GM12878 (cell line): ENCODE data around the gene SNAP91. TPM values are rescaled to one million over a fixed set of nuclear protein-coding genes. Genes with fewer than 3 reads are reported as not detected.

ENCODE experiments used
- ATAC-seq: fragments of 200-7000 bp; cut with Tn5 transposase; 3 replicates; pipeline ENCODE4 v1.9.1; 2020; ENCODE audit warnings: mild to moderate bottlenecking, moderate library complexity
- BruUV-seq: library from RNA; stranded (reverse); fragments of 400-500 nt; replicated peaks from 2 replicates; lab custom pipeline; 2021; lab: Mats Ljungman, UMichigan
- CTCF ChIA-PET: fragments of 300-600 bp; sonication (Branson Sonifier 250); formaldehyde crosslinking; extraction: SDS; loops from one replicate; lab custom pipeline; 2021; ENCODE audit warnings: inconsistent platforms; lab: Yijun Ruan, JAX
- POLR2A ChIA-PET: fragments of 350-600 bp; formaldehyde crosslinking; extraction: SDS; loops from one replicate; lab custom pipeline; 2021; ENCODE audit warnings: inconsistent platforms; lab: Charles Lee
- RAD21 ChIA-PET: fragments of 300-600 bp; sonication (Branson Sonifier 250); formaldehyde crosslinking; loops from one replicate; lab custom pipeline; 2023; ENCODE audit warnings: antibody characterized with exemption; ENCODE audit not compliant: unreplicated experiment; lab: Charles Lee
- SMC1A ChIA-PET: fragments of 300-600 bp; sonication (Branson Sonifier 250); formaldehyde crosslinking; loops from one replicate; lab custom pipeline; 2023; ENCODE audit not compliant: unreplicated experiment, uncharacterized antibody; lab: Charles Lee
- DNase-seq: peaks from one replicate; pipeline ENCODE4 v3.0.0-alpha.2; 2011; ENCODE audit warnings: low read depth, low spot score
- FAIRE-seq: peaks from 3 replicates; lab custom pipeline; 2011; peaks lifted over from hg19 to GRCh38; lab: Jason Lieb, UNC
- H2AFZ ChIP-seq: 2 replicates; pipeline ENCODE4 v1.6.0; 2011; ENCODE audit warnings: low read depth, low read length, control low read depth; ENCODE audit not compliant: control insufficient read depth
- H3K27ac ChIP-seq: 2 replicates; pipeline ENCODE4 v1.5.1; 2011; ENCODE audit warnings: control low read depth; ENCODE audit not compliant: control insufficient read depth, insufficient read depth
- H3K27me3 ChIP-seq, 2 experiments: replicated peaks in 1 of 2; 2 replicates each; pipeline versions ENCODE4 v1.6.0 to v1.6.1; 2011; ENCODE audit warnings: low read length in 1 of 2; ENCODE audit not compliant: control insufficient read depth in 2 of 2, insufficient read depth in 2 of 2
- H3K36me3 ChIP-seq, 2 experiments: 2 replicates each; pipeline ENCODE4 v1.5.1; 2011; ENCODE audit warnings: low read length in 1 of 2; ENCODE audit not compliant: control insufficient read depth in 2 of 2, insufficient read depth in 2 of 2
- H3K4me1 ChIP-seq: 2 replicates; pipeline ENCODE4 v1.6.1; 2011; ENCODE audit warnings: mild to moderate bottlenecking, low read length, moderate library complexity, mixed read lengths; ENCODE audit not compliant: control insufficient read depth, insufficient read depth
- H3K4me2 ChIP-seq: 2 replicates; pipeline ENCODE4 v1.6.0; 2011; ENCODE audit warnings: control low read depth; ENCODE audit not compliant: control insufficient read depth, insufficient read depth
- H3K4me3 ChIP-seq: fragments of 200-600 bp; sonication (generic); 2 replicates; pipeline ENCODE4 v1.5.1; 2016
- H3K79me2 ChIP-seq: 2 replicates; pipeline ENCODE4 v1.6.0; 2011; ENCODE audit warnings: low read length; ENCODE audit not compliant: control insufficient read depth, insufficient read depth
- H3K9ac ChIP-seq: 2 replicates; pipeline ENCODE4 v1.8.0; 2011; ENCODE audit warnings: low read length, control low read depth, mixed read lengths; ENCODE audit not compliant: control insufficient read depth, insufficient read depth
- H3K9me3 ChIP-seq: replicated peaks from 3 replicates; pipeline ENCODE4 v1.5.1; 2011; ENCODE audit warnings: mild to moderate bottlenecking, low read length; ENCODE audit not compliant: control insufficient read depth, insufficient read depth
- H4K20me1 ChIP-seq: 2 replicates; pipeline ENCODE4 v1.6.0; 2011; ENCODE audit not compliant: control insufficient read depth, insufficient read depth
- BRCA1 ChIP-seq: IDR thresholded peaks from 2 replicates; pipeline ENCODE4 v1.6.1; 2011; ENCODE audit warnings: low read depth, low read length, improper control_type of control experiment
- IKZF1 ChIP-seq: fragments of 450-650 bp; conservative IDR thresholded peaks from 2 replicates; pipeline ENCODE4 v1.6.1; 2017; ENCODE audit warnings: antibody characterized with exemption, mild to moderate bottlenecking
- IKZF2 ChIP-seq, 2 experiments: fragments of 450-650 bp; IDR thresholded peaks; 2 replicates each; pipeline ENCODE4 v1.6.1; 2017; ENCODE audit warnings: mild to moderate bottlenecking in 2 of 2, moderate library complexity in 2 of 2
- MEF2A ChIP-seq: IDR thresholded peaks from 2 replicates; pipeline ENCODE4 v1.6.1; 2011; ENCODE audit warnings: low read depth, mild to moderate bottlenecking, low read length, moderate library complexity; ENCODE audit not compliant: insufficient read depth
- MTA3 ChIP-seq: IDR thresholded peaks from 2 replicates; pipeline ENCODE4 v1.6.1; 2012; ENCODE audit warnings: low read length, inconsistent platforms, borderline replicate concordance
- NBN ChIP-seq: fragments of 450-650 bp; IDR thresholded peaks from 2 replicates; pipeline ENCODE4 v1.6.1; 2016
- POLR2A ChIP-seq: IDR thresholded peaks from 2 replicates; pipeline ENCODE4 v1.6.1; 2011; ENCODE audit warnings: low read depth, mild to moderate bottlenecking, low read length
- POLR2AphosphoS2 ChIP-seq: IDR thresholded peaks from 2 replicates; pipeline ENCODE4 v1.6.1; 2011; ENCODE audit warnings: low read depth, mild to moderate bottlenecking, low read length, improper control_type of control experiment, moderate library complexity
- RUNX3 ChIP-seq: IDR thresholded peaks from 2 replicates; pipeline ENCODE4 v1.6.1; 2012; ENCODE audit warnings: low read length, inconsistent platforms
- SIN3A ChIP-seq: IDR thresholded peaks from 2 replicates; pipeline ENCODE4 v1.6.1; 2012; ENCODE audit warnings: low read depth, low read length, improper control_type of control experiment
- SMARCA5 ChIP-seq: fragments of 450-650 bp; IDR thresholded peaks from 2 replicates; pipeline ENCODE4 v1.6.1; 2017; ENCODE audit warnings: mild to moderate bottlenecking
- SREBF1 ChIP-seq: IDR thresholded peaks from 2 replicates; pipeline ENCODE4 v1.6.1; 2012; ENCODE audit warnings: mild to moderate bottlenecking, low read length
- STAT1 ChIP-seq: fragments of 450-650 bp; conservative IDR thresholded peaks from 2 replicates; pipeline ENCODE4 v1.6.1; 2014; ENCODE audit warnings: antibody characterized with exemption, mild to moderate bottlenecking
- TAF1 ChIP-seq: IDR thresholded peaks from 2 replicates; pipeline ENCODE4 v1.6.1; 2011; ENCODE audit warnings: mild to moderate bottlenecking, low read depth, low read length, borderline replicate concordance
- TBL1XR1 ChIP-seq: IDR thresholded peaks from 2 replicates; pipeline ENCODE4 v1.6.1; 2012; ENCODE audit warnings: low read depth, low read length, improper control_type of control experiment
- TCF3 ChIP-seq: IDR thresholded peaks from 2 replicates; pipeline ENCODE4 v1.6.1; 2012; ENCODE audit warnings: low read depth, mild to moderate bottlenecking, low read length, borderline replicate concordance; ENCODE audit not compliant: insufficient read depth
- TCF7 ChIP-seq: IDR thresholded peaks from 2 replicates; pipeline ENCODE4 v1.6.1; 2014; ENCODE audit warnings: antibody characterized with exemption, borderline replicate concordance
- WGBS: methylation state at CpG from one replicate; pipeline ENCODE4 v1.1.6; 2016; ENCODE audit warnings: low lambda C conversion rate; ENCODE audit not compliant: insufficient replicate concordance, insufficient coverage; ENCODE audit errors: missing lambda C conversion rate; 5-methylcytosine and 5-hydroxymethylcytosine counted together
- in situ Hi-C: fragments of 300-500 bp; cut with MboI; formaldehyde crosslinking; loops from 9 replicates; pipeline ENCODE4 v1.14.3; 2018; ENCODE audit warnings: mixed read lengths
- intact Hi-C: fragments of 100-400 bp; cut with micrococcal nuclease; formaldehyde crosslinking; loops from one replicate; pipeline ENCODE4 v1.14.2; 2022; ENCODE audit not compliant: unreplicated experiment
- polyA plus RNA-seq, 11 experiments: library from polyadenylated mRNA; depleted of rRNA in 4 of 11; unstranded in 6 of 11; stranded (reverse) in 5 of 11; fragments of >200 nt; fragmentation: Nextera tagmentation in 4 of 11; fragmentation: Illumina TruSeq in 1 of 11; extraction: Ambion mirVana in 4 of 11; extraction: Trizol in 1 of 11; gene quantifications; 1 replicate in 1 of 11; 2 replicates in 10 of 11; pipeline versions ENCODE4 v1.2.1 to v1.2.3, GENCODE V29; 2011 to 2016; ENCODE audit warnings: inconsistent platforms in 2 of 11, missing spikeins in 2 of 11, low read depth in 1 of 11
- total RNA-seq, 4 experiments: library from RNA; depleted of rRNA in 3 of 4; stranded (reverse); fragments of >200 nt in 3 of 4; fragmentation: Illumina TruSeq in 1 of 4; extraction: Trizol in 1 of 4; gene quantifications; 2 replicates each; pipeline versions ENCODE4 v1.2.1 to v1.2.3, GENCODE V29; 2013 to 2021
- TF ChIP-seq, protein P1 (sequence below): fragments of 450-650 bp; IDR thresholded peaks from 2 replicates; pipeline ENCODE4 v1.6.1; 2017; ENCODE audit warnings: antibody characterized with exemption, mild to moderate bottlenecking, moderate library complexity
- TF ChIP-seq, protein P2 (sequence below): fragments of 450-650 bp; formaldehyde crosslinking; IDR thresholded peaks from 2 replicates; pipeline ENCODE4 v1.4.0; 2020; ENCODE audit warnings: mild to moderate bottlenecking, moderate library complexity
- TF ChIP-seq, protein P3 (sequence below): fragments of 450-650 bp; IDR thresholded peaks from 2 replicates; pipeline ENCODE4 v1.6.1; 2016; ENCODE audit warnings: mild to moderate bottlenecking

The SNAP91 gene
- total and polyA plus RNA-seq, 10 of the 15 experiments (the other 5 are each of a cell fraction or from before 2014, with no cell fraction given): 0.01 to 0.49 (median 0.12) TPM; not detected in 2

DNA sequence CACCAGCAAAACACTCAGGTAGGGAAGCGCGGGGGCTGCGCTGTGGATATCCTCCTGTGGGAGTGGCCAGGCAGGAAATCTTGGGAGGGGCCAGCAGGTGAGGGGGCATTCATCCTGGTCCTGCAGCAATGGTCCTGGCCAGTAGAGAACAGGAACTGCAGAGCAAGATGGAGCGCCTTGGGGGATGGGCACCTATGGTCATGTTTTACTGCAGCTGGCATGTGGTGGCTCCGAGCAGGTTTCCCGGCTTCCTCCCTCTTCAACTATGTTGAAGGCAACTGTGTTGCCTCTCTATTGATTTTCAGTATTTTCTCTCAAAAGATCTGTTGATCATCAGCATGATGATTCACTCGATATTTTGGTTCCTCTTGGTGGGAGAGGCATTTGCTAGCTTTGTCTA, 70.9 kb downstream of the SNAP91 start:
- Histone ChIP-seq H3K27ac (no peak overlapping the region), H3K36me3 (no peaks in the 10 kb centered on the region), H3K4me2 (no peak overlapping the region), H3K4me1 (no peaks in the 10 kb centered on the region), H3K27me3 (no peaks in the 10 kb centered on the region), H3K79me2 (no peaks in the 10 kb centered on the region), H3K4me3 (no peak overlapping the region), H3K9ac (no peak overlapping the region), H2AFZ (no peak overlapping the region), H4K20me1 (no peaks in the 10 kb centered on the region; the same call in 1 of the 2 replicates), H3K9me3 (no peaks in the 10 kb centered on the region)
- in situ Hi-C loops (no loop called here), intact Hi-C loops (no loop called here)
- POLR2A ChIA-PET: no interaction called here
- FAIRE-seq (no peak), ATAC-seq (no peak), DNase-seq (no peak)
- TF ChIP-seq, protein P1, sequence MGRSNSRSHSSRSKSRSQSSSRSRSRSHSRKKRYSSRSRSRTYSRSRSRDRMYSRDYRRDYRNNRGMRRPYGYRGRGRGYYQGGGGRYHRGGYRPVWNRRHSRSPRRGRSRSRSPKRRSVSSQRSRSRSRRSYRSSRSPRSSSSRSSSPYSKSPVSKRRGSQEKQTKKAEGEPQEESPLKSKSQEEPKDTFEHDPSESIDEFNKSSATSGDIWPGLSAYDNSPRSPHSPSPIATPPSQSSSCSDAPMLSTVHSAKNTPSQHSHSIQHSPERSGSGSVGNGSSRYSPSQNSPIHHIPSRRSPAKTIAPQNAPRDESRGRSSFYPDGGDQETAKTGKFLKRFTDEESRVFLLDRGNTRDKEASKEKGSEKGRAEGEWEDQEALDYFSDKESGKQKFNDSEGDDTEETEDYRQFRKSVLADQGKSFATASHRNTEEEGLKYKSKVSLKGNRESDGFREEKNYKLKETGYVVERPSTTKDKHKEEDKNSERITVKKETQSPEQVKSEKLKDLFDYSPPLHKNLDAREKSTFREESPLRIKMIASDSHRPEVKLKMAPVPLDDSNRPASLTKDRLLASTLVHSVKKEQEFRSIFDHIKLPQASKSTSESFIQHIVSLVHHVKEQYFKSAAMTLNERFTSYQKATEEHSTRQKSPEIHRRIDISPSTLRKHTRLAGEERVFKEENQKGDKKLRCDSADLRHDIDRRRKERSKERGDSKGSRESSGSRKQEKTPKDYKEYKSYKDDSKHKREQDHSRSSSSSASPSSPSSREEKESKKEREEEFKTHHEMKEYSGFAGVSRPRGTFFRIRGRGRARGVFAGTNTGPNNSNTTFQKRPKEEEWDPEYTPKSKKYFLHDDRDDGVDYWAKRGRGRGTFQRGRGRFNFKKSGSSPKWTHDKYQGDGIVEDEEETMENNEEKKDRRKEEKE: no peak
- TF ChIP-seq STAT1: no peak
- TF ChIP-seq MTA3: no peak
- TF ChIP-seq IKZF2 (IDR thresholded peaks at IDR 0.05): no peak
- TF ChIP-seq SIN3A: no peak
- no peak for TF ChIP-seq TCF7
- no peak for TF ChIP-seq IKZF1
- TF ChIP-seq, protein P2, sequence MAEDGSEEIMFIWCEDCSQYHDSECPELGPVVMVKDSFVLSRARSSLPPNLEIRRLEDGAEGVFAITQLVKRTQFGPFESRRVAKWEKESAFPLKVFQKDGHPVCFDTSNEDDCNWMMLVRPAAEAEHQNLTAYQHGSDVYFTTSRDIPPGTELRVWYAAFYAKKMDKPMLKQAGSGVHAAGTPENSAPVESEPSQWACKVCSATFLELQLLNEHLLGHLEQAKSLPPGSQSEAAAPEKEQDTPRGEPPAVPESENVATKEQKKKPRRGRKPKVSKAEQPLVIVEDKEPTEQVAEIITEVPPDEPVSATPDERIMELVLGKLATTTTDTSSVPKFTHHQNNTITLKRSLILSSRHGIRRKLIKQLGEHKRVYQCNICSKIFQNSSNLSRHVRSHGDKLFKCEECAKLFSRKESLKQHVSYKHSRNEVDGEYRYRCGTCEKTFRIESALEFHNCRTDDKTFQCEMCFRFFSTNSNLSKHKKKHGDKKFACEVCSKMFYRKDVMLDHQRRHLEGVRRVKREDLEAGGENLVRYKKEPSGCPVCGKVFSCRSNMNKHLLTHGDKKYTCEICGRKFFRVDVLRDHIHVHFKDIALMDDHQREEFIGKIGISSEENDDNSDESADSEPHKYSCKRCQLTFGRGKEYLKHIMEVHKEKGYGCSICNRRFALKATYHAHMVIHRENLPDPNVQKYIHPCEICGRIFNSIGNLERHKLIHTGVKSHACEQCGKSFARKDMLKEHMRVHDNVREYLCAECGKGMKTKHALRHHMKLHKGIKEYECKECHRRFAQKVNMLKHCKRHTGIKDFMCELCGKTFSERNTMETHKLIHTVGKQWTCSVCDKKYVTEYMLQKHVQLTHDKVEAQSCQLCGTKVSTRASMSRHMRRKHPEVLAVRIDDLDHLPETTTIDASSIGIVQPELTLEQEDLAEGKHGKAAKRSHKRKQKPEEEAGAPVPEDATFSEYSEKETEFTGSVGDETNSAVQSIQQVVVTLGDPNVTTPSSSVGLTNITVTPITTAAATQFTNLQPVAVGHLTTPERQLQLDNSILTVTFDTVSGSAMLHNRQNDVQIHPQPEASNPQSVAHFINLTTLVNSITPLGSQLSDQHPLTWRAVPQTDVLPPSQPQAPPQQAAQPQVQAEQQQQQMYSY (CRISPR knock-in tag): no peak
- TF ChIP-seq MEF2A: no peak
- TF ChIP-seq RUNX3: no peak
- no peak for TF ChIP-seq POLR2A
- no peak for TF ChIP-seq POLR2AphosphoS2
- TF ChIP-seq BRCA1: no peak
- TF ChIP-seq TAF1: no peak
- no peak for TF ChIP-seq NBN
- TF ChIP-seq, protein P3, sequence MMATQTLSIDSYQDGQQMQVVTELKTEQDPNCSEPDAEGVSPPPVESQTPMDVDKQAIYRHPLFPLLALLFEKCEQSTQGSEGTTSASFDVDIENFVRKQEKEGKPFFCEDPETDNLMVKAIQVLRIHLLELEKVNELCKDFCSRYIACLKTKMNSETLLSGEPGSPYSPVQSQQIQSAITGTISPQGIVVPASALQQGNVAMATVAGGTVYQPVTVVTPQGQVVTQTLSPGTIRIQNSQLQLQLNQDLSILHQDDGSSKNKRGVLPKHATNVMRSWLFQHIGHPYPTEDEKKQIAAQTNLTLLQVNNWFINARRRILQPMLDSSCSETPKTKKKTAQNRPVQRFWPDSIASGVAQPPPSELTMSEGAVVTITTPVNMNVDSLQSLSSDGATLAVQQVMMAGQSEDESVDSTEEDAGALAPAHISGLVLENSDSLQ: no peak
- TF ChIP-seq TBL1XR1: no peak
- TF ChIP-seq TCF3: no peak
- TF ChIP-seq SMARCA5: no peak
- TF ChIP-seq SREBF1: no peak
- 78% methylated on average over 7 of the region's 7 CpGs for WGBS
- CTCF ChIA-PET: interaction anchor here (3.1 kb wide), 1 partner anchor 23 kb away, joined by 10 read pairs; no protein-coding TSS in a partner anchor
- RAD21 ChIA-PET: no interaction called here
- SMC1A ChIA-PET: no interaction called here
- no TSS peak for BruUV-seq
